Tibial nerve (tissue), 4 donors: ENCODE data around the gene ACBD6.

Experiments used
- CTCF ChIP-seq, 5 experiments: fragments of 200-600 bp in 3 of 5; fragments of 450-650 bp in 2 of 5; sonication (generic) in 3 of 5; IDR thresholded peaks; one replicate each; pipeline ENCODE4 v1.5.1; 2016 to 2019; ENCODE audit warnings: antibody characterized with exemption in 5 of 5, mild to moderate bottlenecking in 3 of 5, moderate library complexity in 2 of 5
- EP300 ChIP-seq, 2 donors: sonication (generic); formaldehyde crosslinking; IDR thresholded peaks; one replicate each; pipeline ENCODE4 v1.6.1; 2017; ENCODE audit warnings: antibody characterized with exemption in 2 of 2, mild to moderate bottlenecking in 1 of 2
- POLR2A ChIP-seq, 2 donors: fragments of 450-650 bp; IDR thresholded peaks; one replicate each; pipeline ENCODE4 v1.6.1; 2017; ENCODE audit warnings: antibody characterized with exemption in 2 of 2, mild to moderate bottlenecking in 2 of 2, moderate library complexity in 2 of 2

- TF ChIP-seq POLR2A (IDR thresholded peaks at IDR 0.05) (no peak), CTCF (IDR thresholded peaks at IDR 0.05) (no peak), EP300 (IDR thresholded peaks at IDR 0.05) (no peak)
Measured at GRCh38 chr1:180524160-180524914, 22.0 kb upstream of the ACBD6 start.
